A673 (cell line): ENCODE measurements around the gene NUMB. TPM values are rescaled to one million over a fixed set of nuclear protein-coding genes. Genes with fewer than 3 reads are reported as not detected.
"Not testable (repeated sequence)": the region's sequence is repeated elsewhere in the genome, so short reads cannot be mapped to it uniquely, and the experiment has no call there.

Source experiments
- BruUV-seq: library from RNA; stranded (reverse); fragments of 400-500 nt; replicated peaks from 2 replicates; lab custom pipeline; 2021; lab: Mats Ljungman, UMichigan
- CTCF ChIA-PET: fragments of 300-600 bp; sonication (Branson Sonifier 250); formaldehyde crosslinking; loops from one replicate; lab custom pipeline; 2022; ENCODE audit warnings: antibody characterized with exemption; lab: Charles Lee
- POLR2A ChIA-PET: fragments of 300-600 bp; sonication (Branson Sonifier 250); formaldehyde crosslinking; loops from one replicate; lab custom pipeline; 2022; ENCODE audit warnings: antibody characterized with exemption; ENCODE audit not compliant: low non-redundant PET; lab: Charles Lee
- DNase-seq: peaks from one replicate; pipeline ENCODE4 v3.0.0-alpha.2; 2015; ENCODE audit warnings: low spot score
- H3K27ac ChIP-seq: fragments of 200-600 bp; sonication (generic); 2 replicates; pipeline ENCODE4 v1.5.1; 2016; ENCODE audit warnings: mixed run types, low read depth, mild to moderate bottlenecking, mixed read lengths, antibody characterized with exemption, low read length; ENCODE audit not compliant: poor library complexity, severe bottlenecking
- H3K27me3 ChIP-seq: fragments of 200-600 bp; sonication (generic); replicated peaks from 2 replicates; pipeline ENCODE4 v1.6.1; 2017; ENCODE audit warnings: mixed run types, low read depth, mild to moderate bottlenecking, mixed read lengths, antibody characterized with exemption, low read length; ENCODE audit not compliant: insufficient read depth, poor library complexity
- H3K36me3 ChIP-seq: fragments of 200-600 bp; sonication (generic); 2 replicates; pipeline ENCODE4 v1.6.1; 2016; ENCODE audit warnings: mixed run types, mild to moderate bottlenecking, mixed read lengths, antibody characterized with exemption, low read length; ENCODE audit not compliant: insufficient read depth, poor library complexity, severe bottlenecking
- H3K4me1 ChIP-seq: fragments of 200-600 bp; sonication (generic); 2 replicates; pipeline ENCODE4 v1.6.1; 2017; ENCODE audit warnings: mixed run types, mild to moderate bottlenecking, mixed read lengths, antibody characterized with exemption, low read length; ENCODE audit not compliant: insufficient read depth, poor library complexity, severe bottlenecking
- H3K4me3 ChIP-seq: fragments of 200-600 bp; sonication (generic); 2 replicates; pipeline ENCODE4 v1.5.1; 2016; ENCODE audit warnings: low read depth, mixed run types, mild to moderate bottlenecking, mixed read lengths, low read length; ENCODE audit not compliant: poor library complexity, severe bottlenecking
- H3K9me3 ChIP-seq: fragments of 200-600 bp; sonication (generic); 2 replicates; pipeline ENCODE4 v1.6.1; 2016; ENCODE audit warnings: mixed run types, low read depth, mild to moderate bottlenecking, mixed read lengths, antibody characterized with exemption, low read length; ENCODE audit not compliant: poor library complexity, severe bottlenecking
- EZH2 ChIP-seq: fragments of 200-600 bp; sonication (generic); IDR thresholded peaks from 2 replicates; pipeline ENCODE4 v1.6.1; 2017; ENCODE audit warnings: borderline replicate concordance, low read depth, mild to moderate bottlenecking, mixed read lengths, antibody characterized with exemption, low read length; ENCODE audit not compliant: poor library complexity, severe bottlenecking
- intact Hi-C: fragments of 100-400 bp; cut with micrococcal nuclease; formaldehyde crosslinking; loops from one replicate; pipeline ENCODE4 v1.10.0; 2022; ENCODE audit not compliant: unreplicated experiment
- total RNA-seq: library from RNA; stranded (reverse); gene quantifications from 2 replicates; pipeline ENCODE4 v1.2.3, GENCODE V29; 2021
- TF ChIP-seq, protein P1 (sequence below): fragments of 300-800, 200-600 bp; sonication (generic); conservative IDR thresholded peaks from 2 replicates; pipeline ENCODE4 v1.5.1; 2017; ENCODE audit warnings: low read depth, mild to moderate bottlenecking, antibody characterized with exemption, low read length, moderate library complexity, mixed read lengths

Gene NUMB
- total RNA-seq, 1 experiment from 2014 or later, result 46.3 TPM

DNA sequence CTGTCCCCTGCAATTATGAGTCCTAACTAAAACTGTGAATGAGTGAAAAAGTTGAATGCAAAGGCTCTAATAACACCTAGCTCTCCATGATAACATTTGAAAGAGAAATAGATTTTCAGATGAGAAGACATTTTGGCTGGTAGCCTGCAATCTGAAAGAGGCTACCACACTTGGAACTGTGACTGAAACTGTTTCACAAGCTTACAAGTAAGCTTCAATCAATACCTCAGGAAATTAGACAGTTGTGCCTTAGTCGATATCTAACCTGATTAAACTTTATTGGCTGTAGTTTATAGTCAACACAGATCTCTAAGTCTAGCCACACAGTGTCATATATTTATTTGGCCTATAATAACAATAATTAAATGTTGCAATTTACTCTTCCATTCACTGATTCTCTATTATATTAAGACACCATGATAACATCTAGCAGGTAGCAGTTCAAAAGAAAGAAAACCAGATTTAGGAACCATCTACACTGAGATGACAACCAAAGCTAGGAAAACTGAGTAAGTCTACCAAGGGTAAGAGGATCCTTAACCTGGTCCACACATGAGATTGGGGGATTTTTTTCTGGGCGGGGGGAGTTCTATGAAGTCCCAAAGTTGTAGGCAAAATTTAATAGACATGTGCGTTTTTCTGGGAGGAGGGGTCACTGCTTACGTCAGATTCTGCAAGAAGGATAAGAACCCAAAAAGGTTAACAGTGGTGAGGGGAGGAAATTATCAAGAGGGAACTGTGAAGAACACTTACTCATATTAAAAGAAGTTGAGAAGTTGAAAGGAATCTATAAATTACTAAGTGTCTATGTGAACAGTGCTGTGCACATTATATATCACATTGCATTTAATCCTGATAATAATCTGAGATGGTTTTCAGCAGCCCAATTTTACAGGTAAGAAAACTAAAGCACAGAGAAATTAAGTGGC, 65.8 kb downstream of the NUMB start:
- Histone ChIP-seq H3K36me3 (no peaks in the 10 kb centered on the region), H3K4me3 (no peak overlapping the region), H3K4me1 (no peaks in the 10 kb centered on the region), H3K27me3 (no peaks in the 10 kb centered on the region), H3K27ac (no peak overlapping the region), H3K9me3 (no peaks in the 10 kb centered on the region)
- no peak for TF ChIP-seq EZH2
- TF ChIP-seq, protein P1, sequence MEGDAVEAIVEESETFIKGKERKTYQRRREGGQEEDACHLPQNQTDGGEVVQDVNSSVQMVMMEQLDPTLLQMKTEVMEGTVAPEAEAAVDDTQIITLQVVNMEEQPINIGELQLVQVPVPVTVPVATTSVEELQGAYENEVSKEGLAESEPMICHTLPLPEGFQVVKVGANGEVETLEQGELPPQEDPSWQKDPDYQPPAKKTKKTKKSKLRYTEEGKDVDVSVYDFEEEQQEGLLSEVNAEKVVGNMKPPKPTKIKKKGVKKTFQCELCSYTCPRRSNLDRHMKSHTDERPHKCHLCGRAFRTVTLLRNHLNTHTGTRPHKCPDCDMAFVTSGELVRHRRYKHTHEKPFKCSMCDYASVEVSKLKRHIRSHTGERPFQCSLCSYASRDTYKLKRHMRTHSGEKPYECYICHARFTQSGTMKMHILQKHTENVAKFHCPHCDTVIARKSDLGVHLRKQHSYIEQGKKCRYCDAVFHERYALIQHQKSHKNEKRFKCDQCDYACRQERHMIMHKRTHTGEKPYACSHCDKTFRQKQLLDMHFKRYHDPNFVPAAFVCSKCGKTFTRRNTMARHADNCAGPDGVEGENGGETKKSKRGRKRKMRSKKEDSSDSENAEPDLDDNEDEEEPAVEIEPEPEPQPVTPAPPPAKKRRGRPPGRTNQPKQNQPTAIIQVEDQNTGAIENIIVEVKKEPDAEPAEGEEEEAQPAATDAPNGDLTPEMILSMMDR, result no peak
- POLR2A ChIA-PET, result interaction anchor here (0.6 kb wide), 1 partner anchor 1904 kb away, joined by 3 read pairs; no protein-coding TSS in a partner anchor
- CTCF ChIA-PET, result no interaction called here
- intact Hi-C loops, result no loop called here
- DNase-seq, result no peak
- no TSS peak for BruUV-seq

DNA sequence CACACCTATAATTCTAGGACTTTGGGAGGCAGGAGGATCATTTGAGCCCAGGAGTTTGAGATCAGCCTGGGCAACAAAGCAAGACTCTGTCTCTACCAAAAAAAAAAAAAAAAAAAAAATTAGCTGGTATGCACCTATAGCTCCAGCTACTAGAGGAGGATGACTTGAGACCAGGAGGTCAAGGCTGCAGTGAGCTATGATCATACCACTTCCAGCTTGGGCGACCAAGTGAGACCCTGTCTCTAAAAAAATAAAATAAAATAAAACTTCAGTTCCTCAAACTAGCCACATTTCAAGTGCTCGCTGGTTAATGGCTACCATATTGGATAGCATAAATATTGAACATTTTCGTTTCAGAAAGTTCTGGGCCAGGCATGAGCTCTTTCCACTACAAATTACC, 70.5 kb downstream of the NUMB start:
- H3K9me3 ChIP-seq, H3K4me3 ChIP-seq, H3K4me1 ChIP-seq, DNase-seq, BruUV-seq, H3K27ac ChIP-seq, H3K36me3 ChIP-seq, CTCF ChIA-PET, POLR2A ChIA-PET, H3K27me3 ChIP-seq, intact Hi-C loops: not testable (repeated sequence)

- POLR2A ChIA-PET, result no interaction called here
- no peaks in the 10 kb centered on the region for H3K36me3 ChIP-seq
- no peak overlapping the region for H3K27ac ChIP-seq
- H3K27me3 ChIP-seq, result no peaks in the 10 kb centered on the region
- CTCF ChIA-PET, result no interaction called here
- no peak for TF ChIP-seq EZH2
- TF ChIP-seq, protein P1, result no peak
- no peak overlapping the region for H3K4me3 ChIP-seq
- intact Hi-C loops, result no loop called here
- no peak for DNase-seq
- H3K4me1 ChIP-seq, result no peaks in the 10 kb centered on the region
- no TSS peak for BruUV-seq
- no peaks in the 10 kb centered on the region for H3K9me3 ChIP-seq
Observed at GRCh38 chr14:73386342-73386741, 72.0 kb downstream of the NUMB start.

DNA sequence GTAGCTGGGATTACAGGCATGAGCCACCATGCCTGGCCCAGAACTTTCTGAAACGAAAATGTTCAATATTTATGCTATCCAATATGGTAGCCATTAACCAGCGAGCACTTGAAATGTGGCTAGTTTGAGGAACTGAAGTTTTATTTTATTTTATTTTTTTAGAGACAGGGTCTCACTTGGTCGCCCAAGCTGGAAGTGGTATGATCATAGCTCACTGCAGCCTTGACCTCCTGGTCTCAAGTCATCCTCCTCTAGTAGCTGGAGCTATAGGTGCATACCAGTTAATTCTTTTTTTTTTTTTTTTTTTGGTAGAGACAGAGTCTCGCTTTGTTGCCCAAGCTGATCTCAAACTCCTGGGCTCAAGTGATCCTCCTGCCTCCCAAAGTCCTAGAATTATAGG, 73.3 kb downstream of the NUMB start:
- POLR2A ChIA-PET, intact Hi-C loops, H3K4me3 ChIP-seq, H3K27me3 ChIP-seq, H3K4me1 ChIP-seq, H3K9me3 ChIP-seq, H3K36me3 ChIP-seq, BruUV-seq, CTCF ChIA-PET, DNase-seq, H3K27ac ChIP-seq: not testable (repeated sequence)
